IMR-90 (cell line): ENCODE data around the gene SF3B3.
"Not testable (repeated sequence)": the region's sequence is repeated elsewhere in the genome, so short reads cannot be mapped to it uniquely, and the experiment has no call there.

ENCODE experiments used
- RCOR1 ChIP-seq: IDR thresholded peaks from 2 replicates; pipeline ENCODE4 v1.6.1; 2012; ENCODE audit warnings: mild to moderate bottlenecking, low read length, improper control_type of control experiment; ENCODE audit not compliant: insufficient replicate concordance
- TF ChIP-seq, protein P1 (sequence below): conservative IDR thresholded peaks from 2 replicates; pipeline ENCODE4 v1.5.1; 2012; ENCODE audit warnings: mild to moderate bottlenecking, low read depth, low read length, improper control_type of control experiment

DNA sequence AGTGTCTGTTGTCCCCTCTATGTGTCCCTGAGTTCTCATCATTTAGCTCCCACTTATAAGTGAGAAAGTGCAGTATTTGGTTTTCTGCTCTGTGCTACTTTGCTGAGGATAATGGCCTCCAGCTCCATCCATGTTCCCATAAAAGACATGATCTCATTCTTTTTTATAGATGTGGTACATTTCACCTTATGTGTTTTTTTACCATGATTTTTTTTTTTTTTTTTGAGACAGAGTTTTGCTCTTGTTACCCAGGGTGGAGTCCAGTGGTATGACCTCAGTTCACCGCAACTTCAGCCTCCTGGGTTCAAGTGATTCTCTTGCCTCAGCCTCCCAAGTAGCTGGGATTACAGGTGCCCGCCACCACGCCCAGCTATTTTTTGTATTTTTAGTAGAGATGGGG lies 65.8 kb downstream of the SF3B3 start:
- TF ChIP-seq, protein P1, sequence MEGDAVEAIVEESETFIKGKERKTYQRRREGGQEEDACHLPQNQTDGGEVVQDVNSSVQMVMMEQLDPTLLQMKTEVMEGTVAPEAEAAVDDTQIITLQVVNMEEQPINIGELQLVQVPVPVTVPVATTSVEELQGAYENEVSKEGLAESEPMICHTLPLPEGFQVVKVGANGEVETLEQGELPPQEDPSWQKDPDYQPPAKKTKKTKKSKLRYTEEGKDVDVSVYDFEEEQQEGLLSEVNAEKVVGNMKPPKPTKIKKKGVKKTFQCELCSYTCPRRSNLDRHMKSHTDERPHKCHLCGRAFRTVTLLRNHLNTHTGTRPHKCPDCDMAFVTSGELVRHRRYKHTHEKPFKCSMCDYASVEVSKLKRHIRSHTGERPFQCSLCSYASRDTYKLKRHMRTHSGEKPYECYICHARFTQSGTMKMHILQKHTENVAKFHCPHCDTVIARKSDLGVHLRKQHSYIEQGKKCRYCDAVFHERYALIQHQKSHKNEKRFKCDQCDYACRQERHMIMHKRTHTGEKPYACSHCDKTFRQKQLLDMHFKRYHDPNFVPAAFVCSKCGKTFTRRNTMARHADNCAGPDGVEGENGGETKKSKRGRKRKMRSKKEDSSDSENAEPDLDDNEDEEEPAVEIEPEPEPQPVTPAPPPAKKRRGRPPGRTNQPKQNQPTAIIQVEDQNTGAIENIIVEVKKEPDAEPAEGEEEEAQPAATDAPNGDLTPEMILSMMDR = not testable (repeated sequence)
- not testable (repeated sequence) for TF ChIP-seq RCOR1
